ENCODE data around the gene NEK6. TPM values are rescaled to one million over a fixed set of nuclear protein-coding genes. Genes with fewer than 3 reads are reported as not detected.

Gene NEK6
- total RNA-seq, 1 experiment from 2014 or later, result 22.1 TPM

GRCh38 chr9:124261736-124262648 lies 4.2 kb downstream of the NEK6 start:
- no peak for DNase-seq (ENCODE audit: low spot score)

- DNase-seq (ENCODE audit: low spot score), result no peak
These were observed 4.9 kb downstream of the NEK6 start for GRCh38 chr9:124262649-124262972.

GRCh38 chr9:124263213-124263612 lies 5.5 kb downstream of the NEK6 start:
- DNase-seq (ENCODE audit: low spot score), result no peak

GRCh38 chr9:124263800-124264426 lies 6.2 kb downstream of the NEK6 start:
- no peak for DNase-seq (ENCODE audit: low spot score)

GRCh38 chr9:124264823-124265233 lies 7.1 kb downstream of the NEK6 start:
- DNase-seq (ENCODE audit: low spot score), result no peak

- DNase-seq (ENCODE audit: low spot score), result no peak
These were observed 7.8 kb downstream of the NEK6 start for GRCh38 chr9:124265551-124265950.

- no peak for DNase-seq (ENCODE audit: low spot score)
These were observed 8.5 kb downstream of the NEK6 start for GRCh38 chr9:124266139-124266825.

GRCh38 chr9:124266826-124267201 lies 9.1 kb downstream of the NEK6 start:
- no peak for DNase-seq (ENCODE audit: low spot score)

GRCh38 chr9:124267271-124267807 lies 9.6 kb downstream of the NEK6 start:
- no peak for DNase-seq (ENCODE audit: low spot score)

- no peak for DNase-seq (ENCODE audit: low spot score)
These were observed 10.5 kb downstream of the NEK6 start for GRCh38 chr9:124268248-124268647.

- DNase-seq (ENCODE audit: low spot score), result no peak
These were observed 10.9 kb downstream of the NEK6 start for GRCh38 chr9:124268661-124269060.

- no peak for DNase-seq (ENCODE audit: low spot score)
These were observed 11.8 kb downstream of the NEK6 start for GRCh38 chr9:124269556-124269955.

GRCh38 chr9:124270504-124271335 lies 13.0 kb downstream of the NEK6 start:
- no peak for DNase-seq (ENCODE audit: low spot score)

- no peak for DNase-seq (ENCODE audit: low spot score)
These were observed 13.9 kb downstream of the NEK6 start for GRCh38 chr9:124271660-124272059.

GRCh38 chr9:124272118-124272517 lies 14.4 kb downstream of the NEK6 start:
- no peak for DNase-seq (ENCODE audit: low spot score)

GRCh38 chr9:124272979-124273378 lies 15.2 kb downstream of the NEK6 start:
- no peak for DNase-seq (ENCODE audit: low spot score)

- no peak for DNase-seq (ENCODE audit: low spot score)
These were observed 15.8 kb downstream of the NEK6 start for GRCh38 chr9:124273427-124274160.

- DNase-seq (ENCODE audit: low spot score), result no peak
These were observed 16.5 kb downstream of the NEK6 start for GRCh38 chr9:124274226-124274625.

GRCh38 chr9:124274738-124275137 lies 17.0 kb downstream of the NEK6 start:
- DNase-seq (ENCODE audit: low spot score), result no peak

- no peak for DNase-seq (ENCODE audit: low spot score)
These were observed 19.7 kb downstream of the NEK6 start for GRCh38 chr9:124277420-124277819.

GRCh38 chr9:124278054-124278540 lies 20.3 kb downstream of the NEK6 start:
- no peak for DNase-seq (ENCODE audit: low spot score)

Measured in HT-29 (cell line).